Colonic mucosa (tissue), 4 donors: ENCODE measurements around the gene ARHGAP15. TPM values are rescaled to one million over a fixed set of nuclear protein-coding genes. Genes with fewer than 3 reads are reported as not detected.

ENCODE experiments used
- DNase-seq: peaks from one replicate; pipeline ENCODE4 v3.0.0-alpha.2; 2020
- H3K27ac ChIP-seq: fragments of 200-600 bp; one replicate; pipeline ENCODE4 v1.8.0; 2021
- H3K27me3 ChIP-seq: fragments of 200-600 bp; one replicate; pipeline ENCODE4 v1.8.0; 2021
- H3K36me3 ChIP-seq: fragments of 200-600 bp; one replicate; pipeline ENCODE4 v1.8.0; 2021
- H3K4me1 ChIP-seq: fragments of 200-600 bp; one replicate; pipeline ENCODE4 v1.8.0; 2021; ENCODE audit warnings: mild to moderate bottlenecking
- H3K4me3 ChIP-seq: fragments of 200-600 bp; one replicate; pipeline ENCODE4 v1.8.0; 2021
- H3K9ac ChIP-seq, 2 donors: one replicate each; pipeline ENCODE4 v1.7.0; 2013; ENCODE audit warnings: control low read depth in 2 of 2, low read depth in 2 of 2, low read length in 2 of 2
- H3K9me3 ChIP-seq: fragments of 200-600 bp; one replicate; pipeline ENCODE4 v1.8.0; 2021
- intact Hi-C: fragments of 100-400 bp; cut with DNase I; formaldehyde crosslinking; loops from one replicate; pipeline ENCODE4 v1.14.1; 2022
- total RNA-seq, 2 donors: library from RNA; stranded (reverse); fragmentation: NEBNext Ultra II Directional in 1 of 2; extraction: Animal tissue kit (Norgen Biotek cat#: 25700) in 1 of 2; gene quantifications; one replicate each; pipeline ENCODE4 v1.2.1, GENCODE V29; 2021
- TF ChIP-seq, protein P1 (sequence below): fragments of 200-600 bp; IDR thresholded peaks from one replicate; pipeline ENCODE4 v1.8.0; 2022; ENCODE audit warnings: antibody characterized with exemption, mild to moderate bottlenecking
- donor health status: healthy.
- donor health status: DM: no; HTN: no; CAD: no.
- donor health status: DM: no; HTN: no; CAD: no.

Gene ARHGAP15
- total RNA-seq, 2 donors from 2014 or later: 1.6 to 3.7 TPM

DNA sequence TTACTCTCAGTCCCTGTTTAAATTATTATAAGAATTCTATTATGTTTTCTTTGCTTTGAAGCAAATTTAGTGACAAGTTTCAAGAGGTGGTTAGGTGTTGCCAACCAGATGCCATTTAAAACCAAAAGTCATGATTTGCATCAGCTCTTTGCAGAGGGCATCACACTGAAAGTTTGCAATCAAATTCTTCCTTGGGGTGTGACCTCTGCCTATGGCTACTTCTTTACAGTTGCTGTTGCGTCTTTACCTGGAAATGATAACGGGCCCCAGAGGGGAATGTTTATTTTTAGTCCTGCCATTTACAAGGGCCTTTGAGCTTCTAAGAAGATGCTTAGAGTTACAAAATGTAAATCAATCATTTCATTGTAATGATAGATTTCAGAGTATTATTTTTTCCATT is 561.0 kb downstream of the ARHGAP15 start:
- no peaks in the 10 kb centered on the region for H3K27me3 ChIP-seq
- DNase-seq: no peak
- TF ChIP-seq, protein P1, sequence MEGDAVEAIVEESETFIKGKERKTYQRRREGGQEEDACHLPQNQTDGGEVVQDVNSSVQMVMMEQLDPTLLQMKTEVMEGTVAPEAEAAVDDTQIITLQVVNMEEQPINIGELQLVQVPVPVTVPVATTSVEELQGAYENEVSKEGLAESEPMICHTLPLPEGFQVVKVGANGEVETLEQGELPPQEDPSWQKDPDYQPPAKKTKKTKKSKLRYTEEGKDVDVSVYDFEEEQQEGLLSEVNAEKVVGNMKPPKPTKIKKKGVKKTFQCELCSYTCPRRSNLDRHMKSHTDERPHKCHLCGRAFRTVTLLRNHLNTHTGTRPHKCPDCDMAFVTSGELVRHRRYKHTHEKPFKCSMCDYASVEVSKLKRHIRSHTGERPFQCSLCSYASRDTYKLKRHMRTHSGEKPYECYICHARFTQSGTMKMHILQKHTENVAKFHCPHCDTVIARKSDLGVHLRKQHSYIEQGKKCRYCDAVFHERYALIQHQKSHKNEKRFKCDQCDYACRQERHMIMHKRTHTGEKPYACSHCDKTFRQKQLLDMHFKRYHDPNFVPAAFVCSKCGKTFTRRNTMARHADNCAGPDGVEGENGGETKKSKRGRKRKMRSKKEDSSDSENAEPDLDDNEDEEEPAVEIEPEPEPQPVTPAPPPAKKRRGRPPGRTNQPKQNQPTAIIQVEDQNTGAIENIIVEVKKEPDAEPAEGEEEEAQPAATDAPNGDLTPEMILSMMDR: no peak
- H3K9ac ChIP-seq: no peak overlapping the region
- H3K27ac ChIP-seq: no peak overlapping the region
- no peaks in the 10 kb centered on the region for H3K9me3 ChIP-seq
- no peaks in the 10 kb centered on the region for H3K4me1 ChIP-seq
- H3K36me3 ChIP-seq: no peaks in the 10 kb centered on the region
- intact Hi-C loops: no loop called here
- no peak overlapping the region for H3K4me3 ChIP-seq

DNA sequence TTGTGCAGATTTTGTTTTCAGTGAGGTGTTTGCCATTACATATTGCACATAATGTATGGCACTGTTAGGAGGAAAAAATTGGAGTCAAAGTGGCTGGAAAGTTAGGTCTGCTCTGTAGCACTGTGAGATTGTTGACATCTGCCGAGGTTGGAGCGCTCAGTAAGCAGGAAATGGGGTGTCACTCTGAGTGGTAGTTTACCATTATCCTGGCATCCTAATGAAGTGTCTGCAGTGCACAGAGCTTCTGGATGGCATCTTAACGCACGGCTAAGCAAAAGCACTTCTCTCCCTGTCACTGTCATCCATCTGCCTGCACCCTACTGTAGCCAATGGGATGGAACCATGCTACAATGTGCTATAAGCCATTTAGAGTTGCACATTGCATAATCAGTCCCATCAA is 561.9 kb downstream of the ARHGAP15 start:
- Histone ChIP-seq H3K27ac (no peak overlapping the region), H3K9ac (no peak overlapping the region), H3K4me1 (no peaks in the 10 kb centered on the region), H3K4me3 (no peak overlapping the region), H3K36me3 (no peaks in the 10 kb centered on the region), H3K9me3 (no peaks in the 10 kb centered on the region), H3K27me3 (no peaks in the 10 kb centered on the region)
- intact Hi-C loops: no loop called here
- no peak for DNase-seq
- TF ChIP-seq, protein P1: no peak

DNA sequence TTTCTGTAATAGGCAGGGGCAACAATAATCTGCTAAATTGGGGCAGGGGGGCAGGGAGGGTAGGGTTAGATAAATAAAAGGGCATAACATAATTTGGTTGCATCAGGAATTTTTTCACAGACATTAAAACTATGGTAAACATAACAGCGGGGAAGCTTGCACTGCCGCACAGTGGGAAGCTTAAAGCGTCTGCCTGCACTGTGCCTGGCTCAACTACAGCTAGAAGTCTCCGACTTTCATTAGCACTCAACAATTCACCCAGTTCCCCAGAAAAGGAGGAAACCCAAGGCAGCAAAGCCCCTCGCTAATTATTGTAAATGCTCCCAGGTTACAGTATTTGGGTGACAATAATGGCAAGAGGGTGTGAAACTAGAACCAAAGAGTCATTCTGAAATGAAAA is 562.9 kb downstream of the ARHGAP15 start:
- intact Hi-C loops: no loop called here
- no peak for DNase-seq

DNA sequence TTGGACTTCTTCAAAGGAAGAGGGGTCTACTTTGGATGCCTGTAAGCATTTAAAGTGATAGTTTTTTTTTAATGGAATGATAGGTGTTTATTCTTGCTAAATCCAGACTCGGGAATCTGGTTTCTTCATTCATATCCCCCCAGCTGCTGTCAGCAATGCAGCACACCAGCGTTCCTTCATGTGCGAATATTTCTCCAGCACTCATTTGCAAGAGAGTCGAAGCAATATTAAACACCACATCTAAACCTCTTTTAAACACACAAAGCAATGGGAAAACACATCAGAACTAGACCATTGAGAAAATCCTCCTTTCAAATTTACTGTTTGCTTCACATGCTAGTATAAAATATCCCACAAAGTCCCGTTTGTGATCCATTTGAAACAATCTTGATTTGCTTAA is 563.7 kb downstream of the ARHGAP15 start:
- Histone ChIP-seq H3K27ac (no peak overlapping the region), H3K36me3 (no peaks in the 10 kb centered on the region), H3K4me3 (no peak overlapping the region), H3K4me1 (no peaks in the 10 kb centered on the region), H3K9me3 (no peaks in the 10 kb centered on the region), H3K27me3 (no peaks in the 10 kb centered on the region), H3K9ac (no peak overlapping the region)
- intact Hi-C loops: no loop called here
- TF ChIP-seq, protein P1: no peak
- no peak for DNase-seq

More for the DNA sequence above, 562.9 kb downstream of the ARHGAP15 start:
- Histone ChIP-seq H3K9ac (no peak overlapping the region), H3K9me3 (no peaks in the 10 kb centered on the region), H3K27ac (no peak overlapping the region), H3K36me3 (no peaks in the 10 kb centered on the region), H3K4me3 (no peak overlapping the region), H3K27me3 (no peaks in the 10 kb centered on the region), H3K4me1 (no peaks in the 10 kb centered on the region)
- TF ChIP-seq, protein P1: no peak

DNA sequence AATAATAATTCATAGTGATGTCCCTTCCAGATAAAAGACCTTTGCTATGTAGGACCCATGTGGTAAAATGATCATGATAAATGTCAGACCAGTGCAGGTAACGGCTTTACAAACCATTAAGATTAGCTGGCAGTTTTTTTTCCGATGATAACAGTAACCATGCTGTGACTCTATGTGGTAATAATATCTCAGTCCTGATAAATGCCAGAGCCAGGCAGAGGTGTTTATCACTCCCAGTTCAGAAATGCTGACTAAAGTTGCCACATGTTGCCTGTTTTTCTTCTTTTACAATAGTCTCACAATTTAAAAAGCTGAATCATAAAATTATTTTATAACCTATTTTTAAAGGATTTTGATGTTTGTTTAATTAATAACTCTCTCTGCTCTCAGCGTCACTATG is 565.1 kb downstream of the ARHGAP15 start:
- H3K9ac ChIP-seq: no peak overlapping the region
- H3K27ac ChIP-seq: no peak overlapping the region
- DNase-seq: no peak
- intact Hi-C loops: no loop called here
- H3K27me3 ChIP-seq: no peaks in the 10 kb centered on the region
- no peaks in the 10 kb centered on the region for H3K4me1 ChIP-seq
- TF ChIP-seq, protein P1: no peak
- H3K9me3 ChIP-seq: no peaks in the 10 kb centered on the region
- no peaks in the 10 kb centered on the region for H3K36me3 ChIP-seq
- no peak overlapping the region for H3K4me3 ChIP-seq

DNA sequence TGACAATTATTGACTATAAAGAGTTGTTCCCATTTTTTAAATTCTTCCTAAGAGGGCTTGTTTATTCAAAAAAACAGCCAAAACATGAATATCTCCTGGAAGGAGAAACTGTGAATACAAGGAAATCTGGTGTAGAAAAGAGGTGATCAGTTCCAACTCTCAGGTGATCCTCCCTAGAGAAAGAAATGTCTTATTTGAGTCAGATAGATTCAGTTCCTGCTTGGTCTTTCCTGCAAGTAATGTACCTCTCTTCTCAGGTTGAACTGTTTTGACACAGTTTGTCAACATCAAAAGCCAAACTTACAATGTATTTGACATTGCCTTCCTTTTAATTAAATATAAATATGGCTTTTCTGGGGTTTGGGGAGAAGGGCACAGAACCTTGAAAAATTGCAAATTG is 567.4 kb downstream of the ARHGAP15 start:
- no peak overlapping the region for H3K4me3 ChIP-seq
- H3K27ac ChIP-seq: no peak overlapping the region
- no peaks in the 10 kb centered on the region for H3K36me3 ChIP-seq
- no peaks in the 10 kb centered on the region for H3K4me1 ChIP-seq
- intact Hi-C loops: no loop called here
- TF ChIP-seq, protein P1: no peak
- no peak for DNase-seq
- no peaks in the 10 kb centered on the region for H3K27me3 ChIP-seq
- H3K9ac ChIP-seq: no peak overlapping the region
- H3K9me3 ChIP-seq: no peaks in the 10 kb centered on the region
